G401 (cell line): ENCODE data around the gene SIRT6. TPM values are rescaled to one million over a fixed set of nuclear protein-coding genes. Genes with fewer than 3 reads are reported as not detected.
A peak's percentile ranks its signal among the peaks of the same experiment; 100 is the strongest.
"Not testable (repeated sequence)": the region's sequence is repeated elsewhere in the genome, so short reads cannot be mapped to it uniquely, and the experiment has no call there.

Experiments
- DNase-seq: peaks from one replicate; pipeline ENCODE4 v3.0.0-alpha.2; 2015; ENCODE audit warnings: low spot score
- in situ Hi-C: cut with HindIII; loops from 2 replicates; pipeline ENCODE4 v1.10.0; 2016; ENCODE audit warnings: low sequenced_read_pairs, mixed read lengths
- total RNA-seq: library from RNA; depleted of rRNA; stranded (reverse); fragments of >200 nt; shearing (Covaris generic); gene quantifications from 2 replicates; pipeline ENCODE4 v1.2.3, GENCODE V29; 2014; rRNA removed

The SIRT6 gene
- total RNA-seq, 1 experiment from 2014 or later: 21.8 TPM

GRCh38 chr19:4149518-4150288, 32.7 kb downstream of the SIRT6 start:
- no peak for DNase-seq

DNA sequence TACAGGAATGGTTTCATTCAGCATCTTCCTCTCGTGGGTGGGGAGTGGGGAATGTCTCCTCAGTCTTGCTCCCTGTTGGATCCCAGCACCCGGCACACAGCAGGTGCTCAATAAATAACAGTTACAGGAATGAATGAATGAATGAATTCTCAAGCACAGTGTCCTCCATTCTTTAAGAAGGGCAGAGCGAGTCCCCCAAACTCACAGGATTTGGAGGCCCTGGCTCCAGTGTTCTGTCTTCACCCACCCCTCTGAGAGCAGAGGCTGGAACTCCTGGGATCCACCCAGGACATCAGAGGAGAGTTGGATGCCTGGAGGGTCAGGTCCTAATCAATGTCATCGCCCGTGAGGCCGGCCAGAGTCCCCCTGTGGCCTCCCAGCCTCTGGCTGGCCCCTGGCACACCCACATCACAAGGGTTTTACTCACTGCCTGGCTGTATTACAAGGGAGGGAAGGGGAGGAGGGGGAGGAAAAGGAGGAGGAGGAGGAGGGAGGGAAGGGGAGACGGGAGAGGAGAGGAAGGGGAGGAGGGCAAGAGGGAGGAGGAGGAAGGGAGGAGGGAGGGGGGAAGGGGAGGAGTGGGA, 37.6 kb downstream of the SIRT6 start:
- in situ Hi-C loops: no loop called here
- no peak for DNase-seq

More at GRCh38 chr19:4149518-4150288, 32.7 kb downstream of the SIRT6 start:
- in situ Hi-C loops: no loop called here

DNA sequence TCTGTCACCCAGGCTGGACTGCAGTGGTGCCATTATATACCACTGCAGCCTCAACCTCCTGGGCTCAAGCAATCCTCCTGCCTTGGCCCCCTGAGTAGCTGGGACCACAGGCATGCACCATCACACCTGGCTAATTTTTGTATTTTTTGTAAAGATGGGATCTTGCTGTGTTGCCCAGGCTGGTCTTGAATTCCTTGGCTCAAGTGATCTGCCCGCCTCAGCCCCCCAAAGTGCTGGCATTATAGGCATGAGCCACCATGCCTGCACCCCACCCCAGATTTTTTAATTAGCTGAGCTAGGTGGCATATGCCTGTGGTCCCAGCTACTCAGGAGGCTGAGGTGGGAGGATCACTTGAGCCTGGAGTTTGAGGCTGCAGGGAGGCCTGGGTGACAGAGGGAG, 39.4 kb downstream of the SIRT6 start:
- DNase-seq, in situ Hi-C loops: not testable (repeated sequence)

DNA sequence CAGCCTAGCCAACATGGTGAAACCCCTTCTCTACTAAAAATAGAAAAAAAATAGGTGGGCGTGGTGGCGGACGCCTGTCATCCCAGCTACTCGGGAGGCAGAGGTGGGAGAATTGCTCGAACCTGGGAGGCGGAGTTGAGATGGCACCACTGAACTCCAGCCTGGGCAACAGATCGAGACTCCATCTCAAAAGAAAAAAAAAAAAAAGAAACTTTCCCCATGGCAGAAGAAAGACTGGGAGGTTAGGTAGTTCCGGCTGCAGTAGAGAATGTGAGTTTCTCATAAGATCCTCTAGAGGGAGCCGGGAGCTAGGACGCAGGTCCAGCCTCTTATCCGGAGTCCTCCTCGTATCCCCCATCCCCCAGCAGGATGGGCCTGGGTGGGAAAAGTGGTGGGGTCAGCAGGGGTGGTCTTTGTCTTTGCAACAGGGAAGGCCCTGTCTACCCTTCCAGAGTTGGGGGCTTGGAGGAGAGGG, 42.1 kb downstream of the SIRT6 start:
- DNase-seq: peak; percentile 65
- in situ Hi-C loops: no loop called here

DNA sequence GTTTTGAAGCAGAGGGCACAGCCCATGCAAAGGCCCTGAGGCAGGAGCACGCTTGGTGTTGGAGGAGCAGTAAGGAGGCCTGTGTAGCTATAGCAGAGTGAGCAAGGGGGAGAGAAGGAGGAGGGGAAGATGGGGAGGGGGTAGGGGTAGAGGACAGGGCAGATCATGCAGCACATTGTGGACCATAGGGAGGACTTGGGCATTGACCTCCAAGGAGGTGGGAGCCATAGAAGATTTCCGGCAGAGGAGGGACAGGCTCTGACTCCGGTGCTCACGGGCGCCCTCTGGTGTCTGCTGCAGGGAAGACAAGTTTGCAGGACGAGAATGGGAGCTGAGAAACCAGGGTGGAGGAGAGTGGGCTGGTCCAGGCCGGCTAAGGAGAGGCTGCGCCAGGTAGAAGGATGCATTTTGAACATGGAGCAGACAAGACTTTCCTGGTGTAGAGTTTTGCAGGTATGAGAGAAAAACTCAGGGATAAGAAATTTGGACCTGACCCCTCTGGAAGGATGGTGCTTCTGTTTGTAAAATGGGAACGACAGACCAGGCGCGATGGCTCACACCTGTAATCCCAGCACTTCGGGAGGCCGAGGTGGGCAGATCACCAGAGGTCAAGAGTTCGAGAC, 42.6 kb downstream of the SIRT6 start:
- in situ Hi-C loops: loop anchor here (10.0 kb wide), 1 partner anchor 75 kb away; the partner anchor contains the start of gene ZBTB7A
- peak; percentile 66 for DNase-seq

GRCh38 chr19:4138445-4138844, 43.9 kb downstream of the SIRT6 start:
- in situ Hi-C loops: loop anchor here (10.0 kb wide), 1 partner anchor 74 kb away; the partner anchor contains the start of gene ZBTB7A
- DNase-seq: no peak

- no peak for DNase-seq
- in situ Hi-C loops: loop anchor here (10.0 kb wide), 1 partner anchor 72 kb away; the partner anchor contains the start of gene ZBTB7A
Measured at GRCh38 chr19:4136680-4137088, 45.7 kb downstream of the SIRT6 start.

GRCh38 chr19:4135386-4135785, 47.0 kb downstream of the SIRT6 start:
- not testable (repeated sequence) for DNase-seq
- in situ Hi-C loops: loop anchor here (10.0 kb wide), 1 partner anchor 71 kb away; the partner anchor contains the start of gene ZBTB7A

- DNase-seq: no peak
- in situ Hi-C loops: loop anchor here (10.0 kb wide), 1 partner anchor 70 kb away; the partner anchor contains the start of gene ZBTB7A
Measured at GRCh38 chr19:4134351-4134750, 48.0 kb downstream of the SIRT6 start.

DNA sequence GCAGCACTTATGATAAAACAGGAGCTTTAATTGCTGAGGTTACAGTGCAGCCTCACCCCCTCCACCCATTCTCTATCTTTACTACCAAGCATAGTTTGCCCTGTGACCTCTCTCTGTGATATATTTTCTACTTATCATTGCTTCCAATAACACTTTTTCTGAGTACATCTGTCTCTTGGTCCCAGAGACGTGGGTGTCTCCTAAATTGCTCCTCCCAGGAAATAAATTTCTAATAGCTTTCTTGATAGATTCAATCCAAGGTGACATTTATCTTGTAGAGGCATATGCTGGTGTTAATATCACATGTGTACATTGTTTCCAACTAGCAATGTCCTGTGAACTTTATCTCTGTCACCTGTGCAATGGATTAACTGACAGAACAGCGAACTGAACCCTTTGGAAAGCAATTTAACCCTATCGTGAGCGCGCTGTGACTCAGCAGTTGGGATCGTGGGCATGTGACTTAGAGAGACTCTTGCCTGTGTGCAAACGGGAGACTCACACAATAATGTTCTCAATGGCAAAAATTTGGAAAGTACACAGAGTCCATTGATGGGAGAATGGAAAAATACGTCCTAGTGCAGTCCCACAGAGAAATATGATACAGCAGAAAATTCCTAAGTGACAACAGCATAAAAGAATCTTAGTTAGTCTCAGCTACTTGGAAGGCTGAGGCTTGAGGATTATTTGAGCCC, 51.5 kb downstream of the SIRT6 start:
- DNase-seq: no peak
- in situ Hi-C loops: loop anchor here (10.0 kb wide), 1 partner anchor 66 kb away; the partner anchor contains the start of gene ZBTB7A

GRCh38 chr19:4129050-4129449, 53.3 kb downstream of the SIRT6 start:
- in situ Hi-C loops, DNase-seq: not testable (repeated sequence)

DNA sequence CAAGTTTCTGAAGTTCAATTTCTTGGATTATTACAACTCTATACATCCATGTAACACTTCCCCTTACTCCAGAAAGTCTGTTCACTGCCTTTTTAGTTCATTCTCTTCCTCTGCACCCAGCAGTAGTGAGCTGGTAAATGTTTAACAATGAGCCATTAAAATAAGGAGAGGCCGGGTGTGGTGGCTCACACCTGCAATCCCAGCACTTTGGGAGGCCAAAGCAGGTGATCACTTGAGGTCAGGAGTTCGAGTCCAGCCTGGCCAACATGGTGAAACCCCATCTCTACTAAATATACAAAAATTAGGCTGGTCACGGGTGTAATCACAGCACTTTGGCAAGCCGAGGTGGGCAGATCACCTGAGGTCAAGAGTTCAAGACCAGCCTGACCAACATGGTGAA, 55.0 kb downstream of the SIRT6 start:
- DNase-seq, in situ Hi-C loops: not testable (repeated sequence)

GRCh38 chr19:4124638-4125037, 57.7 kb downstream of the SIRT6 start:
- peak; percentile 23 for DNase-seq
- in situ Hi-C loops: no loop called here

Other genes starting within 250 kb of the SIRT6 start
- gene NMRK2, start 249.5 kb downstream of the SIRT6 start, total RNA-seq: 22.0 and 27.8 TPM in 2 replicates
- 171 and 247 TPM in 2 replicates for gene DAPK3, start 211.5 kb downstream of the SIRT6 start, total RNA-seq
- gene EEF2, start 197.1 kb downstream of the SIRT6 start, total RNA-seq: 2,932 and 3,263 TPM in 2 replicates
- 24.7 and 45.7 TPM in 2 replicates for gene PIAS4, start 174.8 kb downstream of the SIRT6 start, total RNA-seq
- 12.8 and 13.3 TPM in 2 replicates for gene ZBTB7A, start 115.7 kb downstream of the SIRT6 start, total RNA-seq
- 370 and 376 TPM in 2 replicates for gene MAP2K2, start 58.4 kb downstream of the SIRT6 start, total RNA-seq
- gene CREB3L3, start 28.9 kb downstream of the SIRT6 start, total RNA-seq: not detected in 2 replicates
- 3.8 and 4.4 TPM in 2 replicates for gene ANKRD24, start 126 bp upstream of the SIRT6 start, total RNA-seq
- 1.8 and 5.4 TPM in 2 replicates for gene EBI3, start 47.0 kb upstream of the SIRT6 start, total RNA-seq
- 36.1 and 40.4 TPM in 2 replicates for gene YJU2, start 64.5 kb upstream of the SIRT6 start, total RNA-seq
- gene SHD, start 96.7 kb upstream of the SIRT6 start, total RNA-seq: 0.37 TPM in 1 of 2 replicates, not detected in the other
- not detected in 2 replicates for gene TMIGD2, start 119.8 kb upstream of the SIRT6 start, total RNA-seq
- gene FSD1, start 122.0 kb upstream of the SIRT6 start, total RNA-seq: 22.9 and 32.9 TPM in 2 replicates
- 26.0 and 29.8 TPM in 2 replicates for gene STAP2, start 156.3 kb upstream of the SIRT6 start, total RNA-seq
- 29.5 and 51.3 TPM in 2 replicates for gene MPND, start 161.0 kb upstream of the SIRT6 start, total RNA-seq
- 95.8 and 109 TPM in 2 replicates for gene SH3GL1, start 218.0 kb upstream of the SIRT6 start, total RNA-seq
- 39.4 and 46.0 TPM in 2 replicates for gene CHAF1A, start 220.1 kb upstream of the SIRT6 start, total RNA-seq